Measurements from ENCODE around the gene ZFYVE9. TPM values are rescaled to one million over a fixed set of nuclear protein-coding genes. Genes with fewer than 3 reads are reported as not detected.
A peak's percentile ranks its signal among the peaks of the same experiment; 100 is the strongest.

The ZFYVE9 gene
- total RNA-seq, 2 donors from 2014 or later = 0.99 to 1.8 TPM

DNA sequence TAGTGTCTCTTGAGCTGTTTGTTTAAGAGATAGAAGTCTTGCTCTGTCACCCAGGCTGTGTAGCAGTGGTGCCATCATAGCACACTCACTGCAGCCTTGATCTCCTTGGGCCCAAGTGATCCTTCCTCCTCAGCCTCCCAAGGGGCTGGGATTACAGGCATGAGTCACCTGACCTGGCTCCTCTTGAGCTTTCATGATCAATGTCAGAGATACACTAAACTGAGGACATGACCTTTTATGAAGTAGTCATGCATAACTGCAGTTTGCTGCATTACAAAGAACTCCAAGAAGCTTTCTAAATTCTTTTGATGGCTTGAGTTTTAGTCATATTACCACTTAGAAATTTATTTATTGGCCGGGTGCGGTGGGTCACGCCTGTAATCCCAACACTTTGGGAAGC lies 146.4 kb downstream of the ZFYVE9 start:
- no peak overlapping the region for H3K27ac Mint-ChIP-seq
- H3K9me3 Mint-ChIP-seq = no peaks in the 10 kb centered on the region
- peaks cover 2% of the 10 kb centered on the region for H3K36me3 Mint-ChIP-seq (ENCODE audit: low read depth)
- no peak for ATAC-seq (replicated peaks)
- no peaks in the 10 kb centered on the region for H3K27me3 Mint-ChIP-seq
- no peaks in the 10 kb centered on the region for H3K4me1 Mint-ChIP-seq
- H3K4me3 Mint-ChIP-seq = no peak overlapping the region

DNA sequence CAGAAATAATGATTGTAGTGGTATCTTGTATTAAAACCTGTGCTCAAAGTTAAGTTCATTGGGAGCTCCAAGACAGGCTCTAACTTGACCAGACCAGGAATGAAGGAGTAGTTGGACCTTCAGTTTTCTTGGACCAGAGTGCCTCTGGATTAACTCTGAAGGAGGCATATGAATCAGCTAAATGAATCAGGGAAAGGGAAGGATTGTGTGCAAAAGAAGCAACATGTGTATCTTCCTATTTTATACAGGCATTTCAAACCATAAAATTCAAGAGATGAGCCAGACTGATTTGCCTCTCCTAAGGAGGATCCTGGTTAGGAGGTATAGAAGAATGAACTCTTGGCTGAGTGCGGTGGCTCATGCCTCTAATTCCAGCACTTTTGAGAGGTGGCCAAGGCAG lies 152.7 kb downstream of the ZFYVE9 start:
- no peaks in the 10 kb centered on the region for H3K27me3 Mint-ChIP-seq

DNA sequence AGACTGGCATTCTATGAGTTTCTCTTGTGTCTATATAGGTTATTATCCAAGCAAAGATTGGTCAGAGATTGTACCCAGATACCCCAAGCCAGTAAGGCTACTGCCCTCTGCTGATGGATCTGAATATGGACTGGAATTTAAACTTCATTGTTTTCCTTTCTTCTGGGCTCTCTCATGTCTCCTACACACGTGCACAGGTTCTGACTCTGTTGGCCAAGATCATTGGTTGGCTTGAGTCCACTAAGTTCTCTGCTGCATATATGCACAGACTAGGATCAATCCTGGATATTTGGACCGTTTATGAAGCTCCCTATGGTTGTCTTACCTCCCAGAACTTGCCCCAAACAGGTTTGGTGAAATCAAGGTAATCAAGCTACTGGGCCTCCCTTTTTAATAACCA lies 154.5 kb downstream of the ZFYVE9 start:
- Mint-ChIP-seq H3K4me1 (no peaks in the 10 kb centered on the region), H3K27ac (peak overlapping the region; percentile 9), H3K4me3 (no peak overlapping the region), H3K9me3 (no peaks in the 10 kb centered on the region), H3K36me3 (ENCODE audit: low read depth) (no peaks in the 10 kb centered on the region), H3K27me3 (no peaks in the 10 kb centered on the region)
- peak; percentile 60 for ATAC-seq (replicated peaks)

More for the DNA sequence above, 152.7 kb downstream of the ZFYVE9 start:
- no peak for ATAC-seq (replicated peaks)
- Mint-ChIP-seq H3K36me3 (ENCODE audit: low read depth) (no peaks in the 10 kb centered on the region), H3K27ac (no peak overlapping the region), H3K4me1 (no peaks in the 10 kb centered on the region), H3K9me3 (no peaks in the 10 kb centered on the region), H3K4me3 (no peak overlapping the region)

DNA sequence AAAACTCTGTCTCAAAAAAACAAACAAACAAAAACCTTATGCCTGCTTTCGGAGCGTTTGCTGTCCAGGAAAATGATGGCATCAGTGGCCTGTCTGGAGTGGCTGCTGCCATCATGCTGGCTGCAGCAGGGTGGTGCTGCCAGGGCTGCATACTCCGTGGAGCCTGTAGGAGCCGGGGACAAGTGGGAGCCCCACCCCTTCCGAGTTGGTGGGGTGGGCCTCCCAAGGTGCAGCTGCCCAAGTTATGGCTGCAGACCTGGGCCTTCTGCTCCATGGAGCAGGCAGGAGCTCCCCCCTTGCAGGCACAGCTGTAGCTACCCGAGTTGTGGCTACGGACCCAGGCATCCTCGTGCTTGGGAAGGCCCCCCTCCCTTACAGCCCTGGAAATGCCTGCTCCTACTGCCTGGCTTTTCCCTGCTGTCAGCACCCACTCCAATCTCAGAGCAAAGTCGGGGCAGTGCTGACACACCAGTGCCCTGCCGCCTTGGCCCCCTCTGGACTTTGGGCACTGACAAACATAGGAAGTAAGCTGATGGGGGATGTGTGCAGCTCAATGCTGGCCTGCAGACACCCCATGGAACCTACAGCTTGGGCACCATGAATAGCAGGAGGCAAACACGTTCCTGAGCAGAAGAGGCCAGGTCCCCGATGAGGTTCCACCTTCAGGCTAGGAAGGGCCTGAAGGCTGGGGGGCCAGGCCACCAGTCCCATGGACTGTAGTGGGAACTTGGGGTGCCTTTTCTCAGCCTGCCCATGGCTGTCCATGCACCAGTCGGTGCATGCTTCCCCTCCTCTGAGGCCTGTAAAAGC lies 163.7 kb downstream of the ZFYVE9 start:
- no peak for ATAC-seq (replicated peaks)
- Mint-ChIP-seq H3K9me3 (no peaks in the 10 kb centered on the region), H3K4me3 (no peak overlapping the region), H3K27ac (no peak overlapping the region), H3K27me3 (no peaks in the 10 kb centered on the region), H3K36me3 (ENCODE audit: low read depth) (peaks cover 17% of the 10 kb centered on the region), H3K4me1 (no peaks in the 10 kb centered on the region)

DNA sequence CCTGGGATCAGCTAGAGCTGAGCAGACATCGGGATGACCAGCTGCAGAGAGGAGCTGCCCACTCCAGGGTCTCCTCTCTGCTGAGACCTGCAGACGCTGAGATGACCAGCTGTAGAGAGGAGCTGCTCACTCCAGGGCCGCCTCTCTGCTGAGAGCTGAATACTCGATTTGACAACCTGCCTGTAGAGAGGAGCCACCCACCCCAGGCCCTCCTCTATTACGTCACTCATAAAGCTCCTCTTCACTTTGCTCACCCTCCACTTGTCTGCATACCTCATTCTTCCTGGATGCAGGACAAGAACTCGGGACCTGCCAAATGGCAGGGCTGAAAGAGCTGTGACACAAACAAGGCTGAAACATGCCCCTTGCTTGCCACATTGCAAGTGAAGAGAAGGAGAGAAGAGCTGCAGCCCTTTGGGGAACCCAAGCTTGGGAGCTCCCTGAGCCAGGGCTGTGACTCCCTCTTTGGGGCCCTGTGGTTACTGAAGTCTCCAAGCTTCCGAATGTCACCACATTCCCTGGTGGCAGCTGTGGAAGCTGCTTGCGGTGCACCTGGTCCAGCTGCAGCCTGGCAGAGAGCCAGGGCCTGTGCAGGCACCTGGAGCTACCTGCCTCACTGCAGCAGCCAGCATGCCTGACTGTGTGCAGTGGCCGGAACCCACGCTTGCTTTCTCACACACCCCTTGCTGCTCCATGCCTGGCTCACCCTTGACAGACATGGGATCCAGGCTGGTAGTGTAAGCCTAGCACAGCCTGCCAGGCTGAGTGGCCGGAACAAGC lies 164.5 kb downstream of the ZFYVE9 start:
- Mint-ChIP-seq H3K36me3 (ENCODE audit: low read depth) (peaks cover 17% of the 10 kb centered on the region), H3K4me3 (no peak overlapping the region), H3K27ac (no peak overlapping the region), H3K9me3 (no peaks in the 10 kb centered on the region), H3K4me1 (no peaks in the 10 kb centered on the region), H3K27me3 (no peaks in the 10 kb centered on the region)
- ATAC-seq (replicated peaks) = no peak

DNA sequence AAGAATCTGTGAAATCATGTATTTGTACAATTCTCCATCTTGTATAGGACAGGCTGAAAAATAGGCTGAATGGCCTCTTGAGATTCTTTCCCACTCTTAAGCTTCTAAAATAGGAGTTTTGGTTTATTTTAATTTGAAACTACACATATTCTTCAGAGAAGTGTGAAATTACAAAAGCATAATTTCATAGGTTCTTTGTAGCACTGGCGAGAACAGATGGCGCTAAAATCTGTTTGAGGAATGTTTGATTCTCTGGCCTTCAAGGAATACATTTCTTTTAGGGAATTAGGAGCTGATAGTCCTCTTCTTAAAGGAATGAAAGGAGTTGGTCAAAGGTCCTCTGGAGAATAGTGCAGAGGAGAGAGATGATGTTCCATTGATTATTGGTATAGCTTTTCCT lies 179.2 kb downstream of the ZFYVE9 start:
- no peak for ATAC-seq (replicated peaks)
- no peak overlapping the region for H3K4me3 Mint-ChIP-seq
- H3K4me1 Mint-ChIP-seq = no peaks in the 10 kb centered on the region
- H3K9me3 Mint-ChIP-seq = no peaks in the 10 kb centered on the region
- no peaks in the 10 kb centered on the region for H3K27me3 Mint-ChIP-seq
- H3K27ac Mint-ChIP-seq = no peak overlapping the region
- H3K36me3 Mint-ChIP-seq (ENCODE audit: low read depth) = no peaks in the 10 kb centered on the region

DNA sequence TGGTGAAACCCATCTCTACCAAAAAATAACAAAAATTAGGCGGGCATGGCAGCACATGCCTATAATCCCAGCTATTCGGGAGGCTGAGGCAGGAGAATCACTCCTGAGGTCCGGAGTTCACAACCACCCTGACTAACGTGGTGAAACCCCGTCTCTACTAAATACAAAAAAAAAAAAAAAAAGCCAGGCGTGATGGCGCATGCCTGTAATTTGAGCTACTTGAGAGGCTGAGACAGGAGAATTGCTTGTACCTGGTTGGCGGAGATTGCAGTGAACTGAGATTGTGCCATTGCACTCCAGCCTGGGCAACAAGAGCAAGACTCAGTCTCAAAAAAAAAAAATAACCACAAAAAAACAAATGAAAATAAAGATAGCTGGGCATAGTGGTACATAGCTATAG lies 181.8 kb downstream of the ZFYVE9 start:
- H3K27ac Mint-ChIP-seq = no peak overlapping the region
- no peaks in the 10 kb centered on the region for H3K36me3 Mint-ChIP-seq (ENCODE audit: low read depth)
- H3K9me3 Mint-ChIP-seq = no peaks in the 10 kb centered on the region
- no peak overlapping the region for H3K4me3 Mint-ChIP-seq
- ATAC-seq (replicated peaks) = no peak
- H3K4me1 Mint-ChIP-seq = no peaks in the 10 kb centered on the region
- no peaks in the 10 kb centered on the region for H3K27me3 Mint-ChIP-seq

DNA sequence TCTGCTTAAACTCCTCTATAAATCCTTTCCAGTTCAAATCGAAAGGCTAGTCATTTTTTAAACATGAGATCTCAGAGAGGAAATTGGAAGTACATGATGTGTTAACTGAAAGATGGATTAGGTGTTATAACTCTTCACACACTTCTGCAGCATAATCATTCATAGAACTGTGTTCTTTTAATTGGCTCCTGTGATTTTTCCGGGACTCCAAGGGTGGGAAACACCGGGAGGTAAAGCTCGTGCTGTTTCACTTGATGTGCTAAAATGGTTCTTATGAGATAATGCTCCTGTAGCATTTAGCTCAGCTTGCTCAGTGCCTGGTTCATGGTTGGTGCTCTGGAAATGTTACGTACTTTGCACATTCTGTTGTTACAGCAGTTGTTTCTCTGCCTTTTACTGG lies 183.9 kb downstream of the ZFYVE9 start:
- H3K36me3 Mint-ChIP-seq (ENCODE audit: low read depth) = no peaks in the 10 kb centered on the region
- no peak overlapping the region for H3K4me3 Mint-ChIP-seq
- no peak for ATAC-seq (replicated peaks)
- no peaks in the 10 kb centered on the region for H3K27me3 Mint-ChIP-seq
- H3K9me3 Mint-ChIP-seq = no peaks in the 10 kb centered on the region
- H3K27ac Mint-ChIP-seq = no peak overlapping the region
- no peaks in the 10 kb centered on the region for H3K4me1 Mint-ChIP-seq

DNA sequence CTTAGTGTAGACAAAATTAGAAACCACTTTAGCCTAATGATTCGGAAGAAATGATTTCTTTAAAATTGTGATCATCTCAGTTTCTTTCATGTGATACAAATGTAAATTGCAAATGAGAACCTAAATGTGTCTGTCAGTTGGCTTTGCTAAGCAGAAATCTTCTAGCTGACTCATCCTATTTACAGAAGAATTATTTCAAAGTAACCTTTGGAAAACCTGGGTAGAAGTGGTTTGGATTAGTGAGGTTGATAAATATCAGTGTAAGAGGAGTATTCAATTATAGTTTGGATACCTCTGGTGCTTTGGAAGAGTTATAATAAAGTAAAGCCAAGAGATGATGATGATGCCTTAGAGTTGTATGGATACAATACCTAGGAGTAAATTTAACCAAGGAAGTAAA lies 186.7 kb downstream of the ZFYVE9 start:
- Mint-ChIP-seq H3K36me3 (ENCODE audit: low read depth) (no peaks in the 10 kb centered on the region), H3K4me3 (no peak overlapping the region), H3K4me1 (no peaks in the 10 kb centered on the region), H3K27ac (no peak overlapping the region), H3K9me3 (no peaks in the 10 kb centered on the region), H3K27me3 (no peaks in the 10 kb centered on the region)
- no peak for ATAC-seq (replicated peaks)

DNA sequence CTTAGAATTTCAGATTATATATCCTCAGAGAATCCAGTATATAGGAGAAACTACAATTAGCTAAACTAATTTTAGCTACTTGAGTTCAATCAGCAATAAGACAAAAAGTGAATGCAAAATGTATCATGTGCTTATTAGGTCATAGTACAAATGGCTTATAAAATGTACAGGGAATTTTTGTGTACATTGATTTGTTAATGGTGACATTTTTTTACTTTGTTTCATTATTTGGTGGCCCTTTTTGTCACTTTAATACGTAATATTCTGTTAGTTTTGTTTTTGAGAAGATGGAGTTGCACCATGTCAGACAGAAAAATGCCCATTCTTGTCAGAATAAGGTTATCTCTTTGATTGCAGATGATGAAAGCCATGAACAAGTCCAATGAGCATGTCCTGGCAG lies 190.5 kb downstream of the ZFYVE9 start:
- Mint-ChIP-seq H3K27ac (no peak overlapping the region), H3K4me3 (no peak overlapping the region), H3K4me1 (no peaks in the 10 kb centered on the region), H3K27me3 (no peaks in the 10 kb centered on the region), H3K9me3 (no peaks in the 10 kb centered on the region), H3K36me3 (ENCODE audit: low read depth) (no peaks in the 10 kb centered on the region)
- ATAC-seq (replicated peaks) = no peak

DNA sequence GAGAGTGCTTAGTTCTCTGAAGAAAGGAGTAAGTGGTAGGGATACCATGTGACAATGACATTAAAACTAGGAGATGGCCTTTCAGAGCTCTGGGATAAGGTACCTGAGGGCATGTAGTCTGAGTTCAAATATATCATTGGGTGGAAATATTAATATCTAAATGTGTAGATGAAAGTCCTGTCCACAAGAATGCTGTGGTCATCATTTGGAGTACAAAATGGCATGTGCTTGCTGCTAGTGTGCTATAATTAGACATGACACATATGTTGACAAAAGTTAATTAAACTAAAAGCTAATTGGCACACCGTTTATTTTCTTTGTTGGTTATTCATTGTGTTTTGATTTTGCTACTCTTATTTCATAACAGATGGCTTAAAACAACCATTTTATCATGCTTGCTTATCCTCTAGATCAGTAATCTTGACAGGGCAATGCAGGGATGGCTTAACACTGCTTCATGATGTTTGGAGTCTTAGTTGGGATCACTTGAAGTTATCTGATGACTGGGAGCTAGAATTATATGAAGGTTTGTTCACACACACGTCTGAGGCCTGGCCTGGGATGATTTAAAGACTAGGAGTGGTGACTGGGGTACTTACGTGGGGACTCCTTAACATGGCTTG lies 193.1 kb downstream of the ZFYVE9 start:
- Mint-ChIP-seq H3K27ac (no peak overlapping the region), H3K9me3 (no peaks in the 10 kb centered on the region), H3K27me3 (no peaks in the 10 kb centered on the region), H3K36me3 (ENCODE audit: low read depth) (no peaks in the 10 kb centered on the region), H3K4me3 (no peak overlapping the region), H3K4me1 (no peaks in the 10 kb centered on the region)
- ATAC-seq (replicated peaks) = no peak

DNA sequence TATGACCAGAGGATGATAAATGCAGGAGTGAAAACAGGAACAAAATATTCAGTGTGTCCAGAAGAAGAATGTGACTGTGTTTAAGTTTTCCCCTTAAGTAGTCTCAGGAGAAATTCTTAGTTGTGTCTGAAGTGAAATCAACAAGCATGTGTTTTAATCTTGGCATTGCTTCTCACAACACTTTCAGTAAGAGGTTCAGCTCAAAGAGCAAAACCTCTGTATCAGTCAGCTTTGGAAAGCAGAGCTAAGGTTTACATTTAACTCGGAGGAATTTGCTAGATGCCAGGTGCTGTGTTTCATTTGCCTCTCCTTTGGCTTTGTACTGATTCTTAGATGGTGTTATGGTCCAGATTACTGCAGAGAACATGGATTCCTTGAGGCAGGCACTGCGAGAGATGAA lies 195.6 kb downstream of the ZFYVE9 start:
- no peak overlapping the region for H3K4me3 Mint-ChIP-seq

DNA sequence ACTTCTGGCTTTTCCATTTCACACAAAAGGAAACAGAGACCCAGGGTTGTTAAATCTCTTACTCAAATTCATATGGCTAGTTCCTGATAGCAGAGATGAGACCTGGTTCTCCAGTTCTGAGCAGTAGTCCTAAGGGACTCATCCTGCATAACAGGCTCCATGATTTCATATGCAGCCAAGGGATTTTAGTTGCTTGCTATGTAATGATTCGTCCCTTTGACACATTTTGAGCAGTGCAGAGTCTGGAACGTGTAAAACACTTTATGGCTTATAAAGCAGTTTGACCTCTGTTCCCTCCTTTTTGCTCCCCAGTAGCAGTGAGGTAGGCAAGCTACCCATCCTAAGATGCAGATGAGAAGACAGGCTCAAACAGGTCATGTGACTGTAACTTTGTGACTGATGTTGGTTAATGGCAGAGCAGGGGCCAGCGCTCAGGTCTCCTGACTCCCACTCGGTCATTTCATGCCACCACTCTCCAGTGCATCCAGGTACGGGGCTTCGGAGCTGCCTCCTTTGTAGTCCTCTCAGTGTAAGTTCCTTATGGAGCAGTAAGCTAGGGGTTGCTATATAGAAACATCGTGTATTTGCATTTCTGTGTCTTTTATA lies 199.9 kb downstream of the ZFYVE9 start:
- H3K36me3 Mint-ChIP-seq (ENCODE audit: low read depth) = no peaks in the 10 kb centered on the region
- H3K4me3 Mint-ChIP-seq = no peak overlapping the region
- no peaks in the 10 kb centered on the region for H3K9me3 Mint-ChIP-seq
- no peaks in the 10 kb centered on the region for H3K4me1 Mint-ChIP-seq
- no peak for ATAC-seq (replicated peaks)
- no peak overlapping the region for H3K27ac Mint-ChIP-seq
- no peaks in the 10 kb centered on the region for H3K27me3 Mint-ChIP-seq

More for the DNA sequence above, 195.6 kb downstream of the ZFYVE9 start:
- no peak for ATAC-seq (replicated peaks)
- H3K4me1 Mint-ChIP-seq = no peaks in the 10 kb centered on the region
- H3K36me3 Mint-ChIP-seq (ENCODE audit: low read depth) = no peaks in the 10 kb centered on the region
- H3K9me3 Mint-ChIP-seq = no peaks in the 10 kb centered on the region
- H3K27ac Mint-ChIP-seq = no peak overlapping the region
- no peaks in the 10 kb centered on the region for H3K27me3 Mint-ChIP-seq

DNA sequence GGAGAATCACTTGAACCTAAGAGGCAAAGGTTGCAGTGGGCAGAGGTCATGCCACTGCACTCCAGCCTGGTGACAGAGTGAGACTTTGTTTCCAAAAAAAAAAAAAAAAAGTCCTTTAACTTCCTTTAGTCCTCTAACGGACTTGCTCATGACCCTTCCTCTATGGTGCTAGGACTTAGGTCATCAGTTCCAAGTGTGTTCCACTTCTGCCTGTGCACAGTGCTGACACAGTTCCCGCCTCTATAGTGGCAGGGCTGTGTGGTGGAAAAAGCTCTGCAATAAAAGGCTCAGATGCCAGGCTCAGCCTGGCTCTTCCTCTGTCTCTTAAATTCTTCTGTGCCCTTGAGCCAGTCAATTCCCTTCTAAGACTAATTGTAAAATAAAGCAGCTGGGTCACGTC lies 202.1 kb downstream of the ZFYVE9 start:
- no peak overlapping the region for H3K4me3 Mint-ChIP-seq
- H3K27me3 Mint-ChIP-seq = no peaks in the 10 kb centered on the region
- no peaks in the 10 kb centered on the region for H3K4me1 Mint-ChIP-seq
- no peak for ATAC-seq (replicated peaks)
- no peak overlapping the region for H3K27ac Mint-ChIP-seq
- H3K9me3 Mint-ChIP-seq = no peaks in the 10 kb centered on the region
- no peaks in the 10 kb centered on the region for H3K36me3 Mint-ChIP-seq (ENCODE audit: low read depth)
